ENCODE measurements around the gene TMEM92.
"Not testable (repeated sequence)": the region's sequence is repeated elsewhere in the genome, so short reads cannot be mapped to it uniquely, and the experiment has no call there.

The TMEM92 gene

GRCh38 chr17:50269477-50270434 is 4.5 kb upstream of the TMEM92 start:
- POLR2A ChIA-PET, result no interaction called here
- no peak for TF ChIP-seq ELF4 (IDR thresholded peaks at IDR 0.05)
- no peak for TF ChIP-seq FOXK2 (IDR thresholded peaks at IDR 0.05)
- TF ChIP-seq FOXA1 (IDR thresholded peaks at IDR 0.05), result no peak
- no peak for TF ChIP-seq ZNF384 (IDR thresholded peaks at IDR 0.05)
- TF ChIP-seq LEF1 (IDR thresholded peaks at IDR 0.05; ENCODE audit: borderline replicate concordance), result no peak
- TF ChIP-seq BHLHE40 (IDR thresholded peaks at IDR 0.05; ENCODE audit: borderline replicate concordance), result no peak
- no peak for TF ChIP-seq L3MBTL2 (conservative IDR thresholded peaks at IDR 0.05)
- no peak for TF ChIP-seq HDGF (IDR thresholded peaks at IDR 0.05; ENCODE audit: borderline replicate concordance)
- no peak for TF ChIP-seq SUZ12 (IDR thresholded peaks at IDR 0.05)
- TF ChIP-seq CTBP1 (IDR thresholded peaks at IDR 0.05; ENCODE audit: borderline replicate concordance), result no peak
- TF ChIP-seq FOXM1 (IDR thresholded peaks at IDR 0.05; ENCODE audit: borderline replicate concordance), result no peak
- no peak for TF ChIP-seq NFRKB (IDR thresholded peaks at IDR 0.05)
- TF ChIP-seq PKNOX1 (IDR thresholded peaks at IDR 0.05), result no peak
- TF ChIP-seq SP1 (IDR thresholded peaks at IDR 0.05), result no peak
- no peak for TF ChIP-seq ARNT (IDR thresholded peaks at IDR 0.05)
- TF ChIP-seq TARDBP (IDR thresholded peaks at IDR 0.05), result no peak
- DNase-seq (ENCODE audit: extremely low spot score), result peak; percentile 81
- CTCF ChIA-PET, result interaction anchor here (3.3 kb wide), 1 partner anchor 68 kb away, joined by 16 read pairs; the partner anchor contains the start of gene COL1A1

GRCh38 chr17:50270435-50271362 is 3.6 kb upstream of the TMEM92 start:
- POLR2A ChIA-PET, result no interaction called here
- CTCF ChIA-PET, result interaction anchor here (1.5 kb wide), 1 partner anchor 70 kb away, joined by 7 read pairs; no protein-coding TSS in a partner anchor
- DNase-seq (ENCODE audit: extremely low spot score), result no peak
- TF ChIP-seq TARDBP (IDR thresholded peaks at IDR 0.05), result no peak
- no peak for TF ChIP-seq LEF1 (IDR thresholded peaks at IDR 0.05; ENCODE audit: borderline replicate concordance)
- TF ChIP-seq FOXK2 (IDR thresholded peaks at IDR 0.05), result no peak
- TF ChIP-seq NFRKB (IDR thresholded peaks at IDR 0.05), result no peak
- no peak for TF ChIP-seq HDGF (IDR thresholded peaks at IDR 0.05; ENCODE audit: borderline replicate concordance)
- no peak for TF ChIP-seq L3MBTL2 (conservative IDR thresholded peaks at IDR 0.05)
- TF ChIP-seq CTBP1 (IDR thresholded peaks at IDR 0.05; ENCODE audit: borderline replicate concordance), result no peak
- TF ChIP-seq BHLHE40 (IDR thresholded peaks at IDR 0.05; ENCODE audit: borderline replicate concordance), result no peak
- TF ChIP-seq ZNF384 (IDR thresholded peaks at IDR 0.05), result no peak
- TF ChIP-seq FOXA1 (IDR thresholded peaks at IDR 0.05), result no peak
- TF ChIP-seq SP1 (IDR thresholded peaks at IDR 0.05), result no peak

GRCh38 chr17:50271363-50271750 is 2.9 kb upstream of the TMEM92 start:
- CTCF ChIA-PET, result interaction anchor here (0.8 to 1.5 kb wide), 5 partner anchors 14 to 95 kb away, joined by 3 to 7 read pairs (median 3); partner anchors contain the start of gene COL1A1
- DNase-seq (ENCODE audit: extremely low spot score); POLR2A ChIA-PET: not testable (repeated sequence)

- ChIA-PET CTCF (interaction anchor here (0.6 to 1.5 kb wide), 13 partner anchors 15 to 207 kb away, joined by 3 to 7 read pairs (median 3); partner anchors contain the start of gene COL1A1), POLR2A (interaction anchor here (0.6 kb wide), 1 partner anchor 94 kb away, joined by 3 read pairs; no protein-coding TSS in a partner anchor)
- TF ChIP-seq SP1 (IDR thresholded peaks at IDR 0.05), result no peak
- no peak for DNase-seq (ENCODE audit: extremely low spot score)
Measured at GRCh38 chr17:50272246-50272645, 2.0 kb upstream of the TMEM92 start.

GRCh38 chr17:50272711-50273653 is 1.3 kb upstream of the TMEM92 start:
- ChIA-PET POLR2A (interaction anchor here (0.6 to 1.6 kb wide), 3 partner anchors 19 to 95 kb away, joined by 3 read pairs; no protein-coding TSS in a partner anchor), CTCF (interaction anchor here (0.6 to 2.7 kb wide), 12 partner anchors 16 to 208 kb away, joined by 3 to 10 read pairs (median 4); partner anchors contain the start of gene COL1A1)
- DNase-seq (ENCODE audit: extremely low spot score), result peak; percentile 85
- TF ChIP-seq FOXK2 (IDR thresholded peaks at IDR 0.05), result no peak
- no peak for TF ChIP-seq FOXA1 (IDR thresholded peaks at IDR 0.05)
- no peak for TF ChIP-seq PKNOX1 (IDR thresholded peaks at IDR 0.05)
- peak; percentile 41; the same call in 1 of the 2 replicates for TF ChIP-seq FOXM1 (IDR thresholded peaks at IDR 0.05; ENCODE audit: borderline replicate concordance)
- TF ChIP-seq ELF4 (IDR thresholded peaks at IDR 0.05), result no peak

Data from HEK293T (cell line).